Suppressor macrophage treated with lipopolysaccharide for 4 hours (primary cell): ENCODE data around the gene PANK4.
A peak's percentile ranks its signal among the peaks of the same experiment; 100 is the strongest.
"Not testable (repeated sequence)": the region's sequence is repeated elsewhere in the genome, so short reads cannot be mapped to it uniquely, and the experiment has no call there.

ENCODE experiments used
- DNase-seq: peaks from one replicate; pipeline ENCODE4 v3.0.0-alpha.2; 2020

PANK4 gene

GRCh38 chr1:2473198-2473597 is 53.2 kb downstream of the PANK4 start:
- no peak for DNase-seq

GRCh38 chr1:2472561-2473177 is 53.7 kb downstream of the PANK4 start:
- DNase-seq, result no peak

GRCh38 chr1:2472109-2472508 is 54.3 kb downstream of the PANK4 start:
- DNase-seq, result no peak

GRCh38 chr1:2471587-2472001 is 54.8 kb downstream of the PANK4 start:
- DNase-seq, result no peak

- DNase-seq, result no peak
Measured at GRCh38 chr1:2471159-2471471, 55.3 kb downstream of the PANK4 start.

- no peak for DNase-seq
Measured at GRCh38 chr1:2470290-2471158, 55.9 kb downstream of the PANK4 start.

- DNase-seq, result no peak
Measured at GRCh38 chr1:2469103-2469940, 57.1 kb downstream of the PANK4 start.

- no peak for DNase-seq
Measured at GRCh38 chr1:2468540-2468939, 57.9 kb downstream of the PANK4 start.

GRCh38 chr1:2468041-2468472 is 58.3 kb downstream of the PANK4 start:
- peak; percentile 5 for DNase-seq

- DNase-seq, result peak; percentile 2
Measured at GRCh38 chr1:2466958-2467554, 59.3 kb downstream of the PANK4 start.

- DNase-seq, result no peak
Measured at GRCh38 chr1:2466270-2466665, 60.1 kb downstream of the PANK4 start.

- DNase-seq, result no peak
Measured at GRCh38 chr1:2465371-2466269, 60.8 kb downstream of the PANK4 start.

- no peak for DNase-seq
Measured at GRCh38 chr1:2463396-2463795, 63.0 kb downstream of the PANK4 start.

- DNase-seq, result no peak
Measured at GRCh38 chr1:2462819-2463218, 63.6 kb downstream of the PANK4 start.

GRCh38 chr1:2460996-2461751 is 65.2 kb downstream of the PANK4 start:
- DNase-seq, result no peak

- no peak for DNase-seq
Measured at GRCh38 chr1:2460203-2460602, 66.2 kb downstream of the PANK4 start.

GRCh38 chr1:2459757-2460156 is 66.6 kb downstream of the PANK4 start:
- no peak for DNase-seq

GRCh38 chr1:2459102-2459753 is 67.2 kb downstream of the PANK4 start:
- not testable (repeated sequence) for DNase-seq

GRCh38 chr1:2458687-2459086 is 67.7 kb downstream of the PANK4 start:
- DNase-seq, result no peak
